ENCODE results near the gene MROH7. TPM values are rescaled to one million over a fixed set of nuclear protein-coding genes. Genes with fewer than 3 reads are reported as not detected.

The MROH7 gene
- total and polyA plus RNA-seq, 2 experiments from 2014 or later, result 0.24 to 0.87 TPM

GRCh38 chr1:54664364-54664763 lies 22.8 kb downstream of the MROH7 start:
- TF ChIP-seq EZH2phosphoT487 (IDR thresholded peaks at IDR 0.05; ENCODE audit: low read depth, severe bottlenecking, unreplicated experiment), result no peak
- TF ChIP-seq EZH2 (IDR thresholded peaks at IDR 0.05; ENCODE audit: borderline replicate concordance), result no peak
- TF ChIP-seq CTCF (IDR thresholded peaks at IDR 0.05; ENCODE audit: poor library complexity), result no peak
- no peak for DNase-seq (ENCODE audit: low spot score)
- Histone ChIP-seq H2AFZ (no peak overlapping the region), H3K4me1 (ENCODE audit: insufficient read depth) (no peaks in the 10 kb centered on the region), H3K27me3 (no peaks in the 10 kb centered on the region), H3K4me3 (no peak overlapping the region), H3K79me2 (no peaks in the 10 kb centered on the region), H4K20me1 (ENCODE audit: insufficient read depth, poor library complexity, severe bottlenecking) (no peaks in the 10 kb centered on the region), H3K9me3 (ENCODE audit: low read depth) (no peaks in the 10 kb centered on the region), H3K4me2 (no peak overlapping the region), H3K36me3 (replicated peaks; ENCODE audit: insufficient read depth, low read depth) (no peaks in the 10 kb centered on the region), H3K9me2 (replicated peaks; ENCODE audit: insufficient read depth) (no peaks in the 10 kb centered on the region), H3K27ac (no peak overlapping the region)
- 98% methylated on average over 4 of the region's 4 CpGs for WGBS (ENCODE audit: low lambda C conversion rate, missing lambda C conversion rate)

- Histone ChIP-seq H3K36me3 (replicated peaks; ENCODE audit: insufficient read depth, low read depth) (no peaks in the 10 kb centered on the region), H3K4me3 (no peak overlapping the region), H3K79me2 (no peaks in the 10 kb centered on the region), H3K4me2 (no peak overlapping the region), H4K20me1 (ENCODE audit: insufficient read depth, poor library complexity, severe bottlenecking) (no peaks in the 10 kb centered on the region), H3K27ac (no peak overlapping the region), H3K9me3 (ENCODE audit: low read depth) (no peaks in the 10 kb centered on the region), H3K9me2 (replicated peaks; ENCODE audit: insufficient read depth) (no peaks in the 10 kb centered on the region), H3K4me1 (ENCODE audit: insufficient read depth) (no peaks in the 10 kb centered on the region), H3K27me3 (no peaks in the 10 kb centered on the region), H2AFZ (no peak overlapping the region)
- TF ChIP-seq CTCF (IDR thresholded peaks at IDR 0.05; ENCODE audit: poor library complexity) (no peak), EZH2phosphoT487 (IDR thresholded peaks at IDR 0.05; ENCODE audit: low read depth, severe bottlenecking, unreplicated experiment) (no peak), EZH2 (IDR thresholded peaks at IDR 0.05; ENCODE audit: borderline replicate concordance) (no peak)
- 94% methylated on average over 5 of the region's 5 CpGs for WGBS (ENCODE audit: low lambda C conversion rate, missing lambda C conversion rate)
- no peak for DNase-seq (ENCODE audit: low spot score)
Measured at GRCh38 chr1:54665852-54666251, 24.3 kb downstream of the MROH7 start.

GRCh38 chr1:54666333-54666732 lies 24.7 kb downstream of the MROH7 start:
- Histone ChIP-seq H2AFZ (no peak overlapping the region), H3K79me2 (no peaks in the 10 kb centered on the region), H3K9me3 (ENCODE audit: low read depth) (no peaks in the 10 kb centered on the region), H4K20me1 (ENCODE audit: insufficient read depth, poor library complexity, severe bottlenecking) (no peaks in the 10 kb centered on the region), H3K9me2 (replicated peaks; ENCODE audit: insufficient read depth) (no peaks in the 10 kb centered on the region), H3K27me3 (no peaks in the 10 kb centered on the region), H3K4me3 (no peak overlapping the region), H3K27ac (no peak overlapping the region), H3K36me3 (replicated peaks; ENCODE audit: insufficient read depth, low read depth) (no peaks in the 10 kb centered on the region), H3K4me1 (ENCODE audit: insufficient read depth) (no peaks in the 10 kb centered on the region), H3K4me2 (no peak overlapping the region)
- no peak for DNase-seq (ENCODE audit: low spot score)
- no peak for TF ChIP-seq EZH2 (IDR thresholded peaks at IDR 0.05; ENCODE audit: borderline replicate concordance)
- no peak for TF ChIP-seq EZH2phosphoT487 (IDR thresholded peaks at IDR 0.05; ENCODE audit: low read depth, severe bottlenecking, unreplicated experiment)
- TF ChIP-seq CTCF (IDR thresholded peaks at IDR 0.05; ENCODE audit: poor library complexity), result no peak
- 86% methylated on average over 6 of the region's 6 CpGs for WGBS (ENCODE audit: low lambda C conversion rate, missing lambda C conversion rate)

GRCh38 chr1:54667797-54668196 lies 26.2 kb downstream of the MROH7 start:
- 88% methylated on average over 2 of the region's 2 CpGs for WGBS (ENCODE audit: low lambda C conversion rate, missing lambda C conversion rate)
- no peak overlapping the region for H3K4me2 ChIP-seq
- H3K27me3 ChIP-seq, result no peaks in the 10 kb centered on the region

More at GRCh38 chr1:54667797-54668196, 26.2 kb downstream of the MROH7 start:
- no peak for DNase-seq (ENCODE audit: low spot score)
- no peaks in the 10 kb centered on the region for H4K20me1 ChIP-seq (ENCODE audit: insufficient read depth, poor library complexity, severe bottlenecking)
- H3K36me3 ChIP-seq (replicated peaks; ENCODE audit: insufficient read depth, low read depth), result no peaks in the 10 kb centered on the region
- no peaks in the 10 kb centered on the region for H3K9me3 ChIP-seq (ENCODE audit: low read depth)
- no peak for TF ChIP-seq EZH2phosphoT487 (IDR thresholded peaks at IDR 0.05; ENCODE audit: low read depth, severe bottlenecking, unreplicated experiment)
- no peak overlapping the region for H3K4me3 ChIP-seq
- no peaks in the 10 kb centered on the region for H3K9me2 ChIP-seq (replicated peaks; ENCODE audit: insufficient read depth)
- H3K79me2 ChIP-seq, result no peaks in the 10 kb centered on the region
- H2AFZ ChIP-seq, result no peak overlapping the region
- H3K4me1 ChIP-seq (ENCODE audit: insufficient read depth), result no peaks in the 10 kb centered on the region
- H3K27ac ChIP-seq, result no peak overlapping the region
